IMR-90 (cell line): ENCODE data around the gene ARF3. TPM values are rescaled to one million over a fixed set of nuclear protein-coding genes. Genes with fewer than 3 reads are reported as not detected.

Experiments used
- ATAC-seq: fragments of 200-7000 bp; cut with Tn5 transposase; 2 replicates; pipeline ENCODE4 v1.9.1; 2020; ENCODE audit warnings: low read depth, mild to moderate bottlenecking, moderate library complexity
- BruUV-seq: library from RNA; stranded (reverse); fragments of 400-500 nt; replicated peaks from 2 replicates; lab custom pipeline; 2021; lab: Mats Ljungman, UMichigan
- CTCF ChIA-PET: fragments of 300-600 bp; formaldehyde crosslinking; extraction: SDS; loops from one replicate; lab custom pipeline; 2021; ENCODE audit warnings: antibody characterized with exemption; lab: Yijun Ruan, JAX
- POLR2A ChIA-PET: fragments of 300-600 bp; sonication (Branson Sonifier 250); formaldehyde crosslinking; loops from one replicate; lab custom pipeline; 2022; ENCODE audit warnings: antibody characterized with exemption; ENCODE audit not compliant: unreplicated experiment; lab: Charles Lee
- DNase-seq: peaks from one replicate; pipeline ENCODE4 v3.0.0; 2013
- H2AFZ ChIP-seq: replicated peaks from 2 replicates; pipeline ENCODE3; 2013; ENCODE audit warnings: low read length, mild to moderate bottlenecking; ENCODE audit not compliant: poor library complexity
- H2AK5ac ChIP-seq: 2 replicates; pipeline ENCODE4 v1.6.1; 2013; ENCODE audit warnings: low read depth, low read length, inconsistent platforms
- H2AK9ac ChIP-seq: replicated peaks from 2 replicates; pipeline ENCODE3; 2013; ENCODE audit warnings: mild to moderate bottlenecking, low read depth, low read length, moderate library complexity; ENCODE audit not compliant: poor library complexity
- H2BK120ac ChIP-seq: 2 replicates; pipeline ENCODE4 v1.6.1; 2013; ENCODE audit warnings: low read depth, low read length, inconsistent platforms
- H2BK15ac ChIP-seq: 3 replicates; pipeline ENCODE4 v1.6.1; 2013; ENCODE audit warnings: low read depth, low read length, inconsistent platforms
- H2BK20ac ChIP-seq: 2 replicates; pipeline ENCODE4 v1.6.1; 2013; ENCODE audit warnings: low read depth, mild to moderate bottlenecking, inconsistent platforms, low read length, moderate library complexity
- H2BK5ac ChIP-seq: 2 replicates; pipeline ENCODE4 v1.6.1; 2013; ENCODE audit warnings: mild to moderate bottlenecking, low read depth, low read length, inconsistent platforms; ENCODE audit not compliant: poor library complexity, severe bottlenecking
- H3K14ac ChIP-seq: replicated peaks from 2 replicates; pipeline ENCODE4 v1.6.1; 2013; ENCODE audit warnings: low read depth, low read length, inconsistent platforms
- H3K18ac ChIP-seq: 2 replicates; pipeline ENCODE4 v1.6.1; 2013; ENCODE audit warnings: low read depth, low read length, control low read depth
- H3K23ac ChIP-seq: 2 replicates; pipeline ENCODE4 v1.6.1; 2013; ENCODE audit warnings: low read depth, low read length, inconsistent platforms
- H3K27ac ChIP-seq: 2 replicates; pipeline ENCODE4 v1.5.1; 2013; ENCODE audit warnings: mild to moderate bottlenecking, control low read depth, low read length; ENCODE audit not compliant: insufficient read depth
- H3K27me3 ChIP-seq: 2 replicates; pipeline ENCODE4 v1.6.1; 2013; ENCODE audit warnings: low read length; ENCODE audit not compliant: control insufficient read depth, insufficient read depth
- H3K36me3 ChIP-seq: 2 replicates; pipeline ENCODE4 v1.6.1; 2013; ENCODE audit warnings: low read length, mixed read lengths; ENCODE audit not compliant: control insufficient read depth, insufficient read depth
- H3K4ac ChIP-seq: 2 replicates; pipeline ENCODE4 v1.6.1; 2013; ENCODE audit warnings: low read depth, low read length, inconsistent platforms
- H3K4me1 ChIP-seq: 2 replicates; pipeline ENCODE4 v1.6.1; 2013; ENCODE audit warnings: low read length, mixed read lengths; ENCODE audit not compliant: control insufficient read depth, insufficient read depth
- H3K4me2 ChIP-seq: 2 replicates; pipeline ENCODE4 v1.6.1; 2013; ENCODE audit warnings: low read depth, mild to moderate bottlenecking, control low read depth, low read length, moderate library complexity
- H3K4me3 ChIP-seq: 2 replicates; pipeline ENCODE4 v1.5.1; 2013; ENCODE audit warnings: low read depth, mild to moderate bottlenecking, control low read depth, low read length, moderate library complexity; ENCODE audit not compliant: insufficient read depth
- H3K56ac ChIP-seq: 2 replicates; pipeline ENCODE4 v1.6.1; 2013; ENCODE audit warnings: low read length, inconsistent platforms; ENCODE audit not compliant: insufficient read depth; ENCODE audit errors: extremely low read depth
- H3K79me1 ChIP-seq, 2 experiments: 2 replicates each; pipeline ENCODE4 v1.6.1; 2013; ENCODE audit warnings: low read length in 2 of 2, inconsistent platforms in 1 of 2, low read depth in 1 of 2
- H3K9ac ChIP-seq: 2 replicates; pipeline ENCODE4 v1.6.1; 2013; ENCODE audit warnings: low read depth, low read length, control low read depth
- H3K9me1 ChIP-seq: 2 replicates; pipeline ENCODE4 v1.6.1; 2013; ENCODE audit warnings: low read length, inconsistent platforms; ENCODE audit not compliant: insufficient read depth
- H3K9me3 ChIP-seq: 2 replicates; pipeline ENCODE4 v1.6.1; 2013; ENCODE audit warnings: low read length; ENCODE audit not compliant: control insufficient read depth, insufficient read depth
- H4K20me1 ChIP-seq: 2 replicates; pipeline ENCODE4 v1.6.1; 2013; ENCODE audit warnings: low read length, inconsistent platforms; ENCODE audit not compliant: insufficient read depth
- H4K5ac ChIP-seq: 2 replicates; pipeline ENCODE4 v1.6.1; 2013; ENCODE audit warnings: mild to moderate bottlenecking, low read depth, low read length, control low read depth
- H4K8ac ChIP-seq, 2 experiments: 2 replicates each; pipeline ENCODE4 v1.6.1; 2013; ENCODE audit warnings: low read depth in 2 of 2, low read length in 2 of 2, control low read depth in 1 of 2, inconsistent platforms in 1 of 2
- H4K91ac ChIP-seq: 2 replicates; pipeline ENCODE4 v1.6.1; 2013; ENCODE audit warnings: low read depth, low read length, inconsistent platforms; ENCODE audit not compliant: insufficient read depth
- BHLHE40 ChIP-seq: fragments of 150-350 bp; IDR thresholded peaks from 2 replicates; pipeline ENCODE4 v1.6.1; 2016; ENCODE audit warnings: mild to moderate bottlenecking, low read depth, low read length
- CEBPB ChIP-seq: IDR thresholded peaks from 2 replicates; pipeline ENCODE4 v1.6.1; 2012; ENCODE audit warnings: low read depth, low read length, improper control_type of control experiment
- MAFK ChIP-seq: IDR thresholded peaks from 2 replicates; pipeline ENCODE4 v1.6.1; 2012; ENCODE audit warnings: low read depth, low read length, improper control_type of control experiment
- SMC3 ChIP-seq: fragments of 150-350 bp; IDR thresholded peaks from 2 replicates; pipeline ENCODE4 v1.6.1; 2016; ENCODE audit warnings: low read depth, mild to moderate bottlenecking, antibody characterized with exemption, low read length, moderate library complexity
- WGBS, 2 experiments: methylation state at CpG; one replicate each; pipeline versions ENCODE4 v1.1.5 to v1.1.7; 2013; ENCODE audit warnings: missing lambda C conversion rate in 2 of 2; ENCODE audit not compliant: insufficient read length in 1 of 2; ENCODE audit errors: extremely low coverage in 2 of 2; 5-methylcytosine and 5-hydroxymethylcytosine counted together
- dilution Hi-C: fragments of 300-500 bp; cut with HindIII; formaldehyde crosslinking; loops from one replicate; pipeline ENCODE4 v1.14.3; 2018; ENCODE audit warnings: low sequenced_read_pairs; ENCODE audit not compliant: unreplicated experiment
- in situ Hi-C: fragments of 300-500 bp; cut with MboI; formaldehyde crosslinking; loops from 3 replicates; pipeline ENCODE4 v1.14.3; 2019; ENCODE audit warnings: low sequenced_read_pairs, inconsistent platforms, mixed read lengths
- intact Hi-C: fragments of 100-400 bp; cut with micrococcal nuclease; formaldehyde crosslinking; loops from 2 replicates; pipeline ENCODE4 v1.10.0; 2022
- polyA plus RNA-seq, 3 experiments: library from polyadenylated mRNA; depleted of rRNA; stranded (reverse); fragments of >200 nt; gene quantifications; 2 replicates each; pipeline ENCODE4 v1.2.3, GENCODE V29; 2012; ENCODE audit warnings: low replicate concordance in 1 of 3
- total RNA-seq: library from RNA; depleted of rRNA; stranded (reverse); fragments of >200 nt; gene quantifications from 2 replicates; pipeline ENCODE4 v1.2.3, GENCODE V29; 2012

Gene ARF3
- total and polyA plus RNA-seq, 2 of the 4 experiments (the other 2 are of a cell fraction): 97.7 to 198 TPM

- H4K20me1 ChIP-seq: peaks cover 4% of the 10 kb centered on the region
- H3K27me3 ChIP-seq: peaks cover 75% of the 10 kb centered on the region
- no peak overlapping the region for H3K56ac ChIP-seq
- dilution Hi-C loops: no loop called here
- DNase-seq: no peak
- intact Hi-C loops: no loop called here
- H2BK15ac ChIP-seq: no peak overlapping the region
- no peak overlapping the region for H2BK5ac ChIP-seq
- H3K4me2 ChIP-seq: no peak overlapping the region
- H3K9me1 ChIP-seq: peaks cover 12% of the 10 kb centered on the region
- CTCF ChIA-PET: interaction anchor here (1.0 kb wide), 1 partner anchor 14 kb away, joined by 4 read pairs; no protein-coding TSS in a partner anchor
- BruUV-seq: no TSS peak
- in situ Hi-C loops: no loop called here
- H3K4ac ChIP-seq: no peak overlapping the region
- no peak overlapping the region for H2AK9ac ChIP-seq
- no peak overlapping the region for H4K8ac ChIP-seq
- no peak overlapping the region for H3K9ac ChIP-seq
- no peak overlapping the region for H3K18ac ChIP-seq
- no peak for ATAC-seq
- H4K91ac ChIP-seq: no peak overlapping the region
- no peaks in the 10 kb centered on the region for H3K9me3 ChIP-seq
- H2BK120ac ChIP-seq: no peak overlapping the region
- no peak overlapping the region for H4K5ac ChIP-seq
- peaks cover 14% of the 10 kb centered on the region for H3K4me1 ChIP-seq
- no peaks in the 10 kb centered on the region for H3K36me3 ChIP-seq
- no peaks in the 10 kb centered on the region for H3K79me1 ChIP-seq
- TF ChIP-seq MAFK: no peak
- TF ChIP-seq BHLHE40: no peak
- TF ChIP-seq CEBPB: 0 out of 2 replicates have a peak, but pooled peaks have one; percentile 8
- no peak for TF ChIP-seq SMC3
- no peak overlapping the region for H3K27ac ChIP-seq
- no peak overlapping the region for H3K23ac ChIP-seq
- POLR2A ChIA-PET: no interaction called here
- H3K4me3 ChIP-seq: no peak overlapping the region
- H2AFZ ChIP-seq: peak overlapping the region; percentile 23
- 23% methylated on average over 6 of the region's 12 CpGs; no CpG with 5 or more reads in 1 of the 2 experiments for WGBS, 2 experiments
- H2AK5ac ChIP-seq: no peak overlapping the region
- no peak overlapping the region for H3K14ac ChIP-seq
- H2BK20ac ChIP-seq: no peak overlapping the region
Measured at GRCh38 chr12:48973531-48973930, 16.2 kb upstream of the ARF3 start.
